GM21447 (cell line): ENCODE measurements around the gene MAGEB5.
"Not testable (repeated sequence)": the region's sequence is repeated elsewhere in the genome, so short reads cannot be mapped to it uniquely, and the experiment has no call there.

Source experiments
- ATAC-seq: cut with Tn5 transposase; IDR thresholded peaks from one replicate; pipeline ENCODE4 v1.9.1; 2021; ENCODE audit not compliant: unreplicated experiment

MAGEB5 gene

DNA sequence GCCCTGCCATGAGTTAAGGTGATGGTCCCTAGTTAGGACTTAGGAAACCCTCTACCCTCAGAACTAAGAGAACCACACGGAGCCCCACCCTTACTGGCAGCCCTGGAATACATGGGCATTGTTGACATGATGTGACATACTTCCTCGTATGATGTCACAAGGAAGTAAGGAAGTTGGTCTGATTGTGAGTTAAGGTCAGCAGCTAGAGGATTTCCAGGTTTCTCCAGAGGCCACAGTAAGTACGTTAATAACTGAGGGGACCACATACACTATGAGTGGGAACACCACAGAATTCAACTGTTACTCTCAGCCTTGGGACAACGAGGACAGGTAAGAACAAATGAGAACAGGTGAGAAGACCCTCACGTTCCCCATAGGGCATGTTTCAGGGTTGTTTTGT, at the start of gene MAGEB5:
Gene MAGEB5 (plus strand): TSS at position 301 of the 400 bp plus-strand sequence. CDS start 1,133 bp downstream, outside the sequence.
- no peak for ATAC-seq

DNA sequence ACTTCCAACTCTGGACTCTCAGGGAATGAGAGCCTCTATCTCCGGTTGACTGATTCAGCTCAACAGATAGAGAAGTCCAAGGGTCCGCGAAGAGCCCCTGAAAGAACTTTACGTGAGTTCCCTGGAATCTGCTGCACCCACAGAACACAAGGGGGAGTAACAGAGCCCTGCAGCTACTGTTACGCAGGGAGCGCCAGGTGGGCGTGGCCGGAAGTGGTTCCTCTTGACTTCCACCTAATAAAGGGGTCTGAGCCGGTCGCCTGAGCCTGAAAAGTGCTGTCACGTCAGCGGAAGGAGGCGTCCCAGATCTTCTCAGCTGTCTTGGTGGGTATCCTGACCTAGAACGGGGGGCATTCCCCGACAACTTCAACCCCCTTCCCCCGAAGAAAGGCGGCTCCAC, 23.8 kb upstream of the MAGEB5 start, which contains the start of gene MAGEB6:
Gene MAGEB6 (plus strand): TSS at position 237 of the 400 bp plus-strand sequence. CDS start 1,407 bp downstream, outside the sequence.
- ATAC-seq = no peak

DNA sequence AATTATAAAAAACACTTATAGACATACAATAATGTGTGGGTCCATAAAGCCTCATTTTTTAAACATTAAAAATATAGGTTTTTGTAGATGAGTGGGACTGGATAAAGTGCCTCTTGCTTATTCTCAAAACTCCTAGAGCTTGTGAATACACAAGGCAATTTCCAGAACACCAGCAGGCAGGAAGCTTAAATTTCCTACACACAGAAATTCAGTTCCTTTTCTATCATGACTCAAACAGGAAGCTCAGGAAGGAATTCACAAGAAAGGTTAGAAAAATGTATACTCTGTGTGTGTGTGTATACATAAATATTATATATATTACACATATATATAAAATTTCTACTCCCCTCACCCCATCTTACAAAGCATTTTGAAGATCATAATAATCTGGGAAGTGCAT, 12.4 kb upstream of the MAGEB5 start:
- no peak for ATAC-seq

DNA sequence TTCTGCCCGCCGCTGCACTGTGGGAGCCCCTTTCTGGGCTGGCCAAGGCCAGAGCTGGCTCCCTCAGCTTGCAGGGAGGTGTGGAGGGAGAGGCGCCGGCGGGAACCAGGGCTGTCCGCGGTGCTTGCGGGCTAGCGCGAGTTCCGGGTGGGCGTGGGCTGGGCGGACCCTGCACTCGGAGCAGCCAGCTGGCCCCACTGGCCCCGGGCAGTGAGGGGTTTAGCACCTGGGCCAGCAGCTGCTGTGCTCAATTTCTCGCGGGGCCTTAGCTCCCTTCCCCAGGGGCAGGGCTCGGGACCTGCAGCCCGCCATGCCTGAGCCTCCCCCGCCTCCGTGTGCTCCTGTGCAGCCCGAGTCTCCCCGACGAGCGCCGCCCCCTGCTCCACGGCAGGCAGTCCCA, 11.3 kb upstream of the MAGEB5 start:
- ATAC-seq = not testable (repeated sequence)

DNA sequence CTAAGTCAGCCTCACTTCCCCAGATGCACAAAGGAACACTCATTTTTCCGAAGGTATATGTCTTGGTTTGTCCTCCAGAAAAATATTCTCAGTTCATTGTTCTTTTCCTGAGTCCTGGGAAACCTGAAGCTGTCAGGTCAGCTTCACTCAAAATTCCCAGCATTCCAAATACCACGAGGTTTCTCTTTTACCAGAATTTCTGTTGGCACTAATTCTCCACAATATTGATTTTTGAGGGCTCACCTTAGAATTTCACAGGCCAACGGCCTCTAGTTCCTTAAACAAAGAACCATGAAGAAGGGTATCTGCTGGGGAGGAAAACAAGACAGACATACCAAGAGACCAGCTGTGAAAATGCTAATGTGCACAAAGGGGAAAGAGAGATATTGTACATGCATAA, 8.0 kb upstream of the MAGEB5 start:
- no peak for ATAC-seq

DNA sequence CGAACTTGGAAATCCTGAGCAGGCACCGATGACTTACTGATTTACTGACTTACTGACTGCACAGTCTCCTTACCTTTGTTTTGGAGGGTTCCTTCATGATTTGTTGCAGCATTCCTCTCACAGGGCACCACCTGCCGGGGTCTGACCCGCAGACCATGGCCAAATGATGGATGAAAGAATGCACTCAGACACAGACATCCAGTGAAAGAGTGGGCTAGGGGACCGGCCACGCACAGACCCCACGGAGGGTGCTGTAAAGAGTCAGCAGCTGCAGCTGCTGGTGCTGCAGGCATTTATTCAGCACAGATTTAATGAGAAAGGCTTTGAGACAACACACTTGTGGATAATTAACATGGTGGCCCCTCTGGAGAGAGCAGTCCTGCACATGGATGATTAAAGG, 3.4 kb downstream of the MAGEB5 start:
- ATAC-seq = no peak

DNA sequence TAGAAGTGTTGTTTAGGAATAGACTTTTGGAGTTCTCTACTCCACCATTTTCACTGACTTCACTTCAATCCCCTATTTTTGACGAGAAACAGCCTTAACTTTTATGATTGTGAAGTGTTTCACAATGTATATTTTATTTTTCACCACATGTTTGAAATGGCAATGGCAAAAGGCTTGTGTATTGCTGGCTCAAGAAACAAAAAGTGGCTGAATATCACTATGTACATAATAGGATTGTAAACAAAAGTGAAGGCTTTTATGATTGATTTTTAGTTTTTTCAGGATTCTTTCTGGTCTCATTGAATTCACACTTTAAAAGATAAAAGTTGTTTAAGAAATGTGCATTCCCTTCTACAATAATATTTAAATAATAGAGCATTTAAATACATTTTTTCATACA, 18.2 kb downstream of the MAGEB5 start:
- ATAC-seq = no peak

- ATAC-seq = no peak
These were observed 37.6 kb downstream of the MAGEB5 start for GRCh38 chrX:26253526-26253925.

- no peak for ATAC-seq
These were observed 38.5 kb downstream of the MAGEB5 start for GRCh38 chrX:26254436-26254835.

DNA sequence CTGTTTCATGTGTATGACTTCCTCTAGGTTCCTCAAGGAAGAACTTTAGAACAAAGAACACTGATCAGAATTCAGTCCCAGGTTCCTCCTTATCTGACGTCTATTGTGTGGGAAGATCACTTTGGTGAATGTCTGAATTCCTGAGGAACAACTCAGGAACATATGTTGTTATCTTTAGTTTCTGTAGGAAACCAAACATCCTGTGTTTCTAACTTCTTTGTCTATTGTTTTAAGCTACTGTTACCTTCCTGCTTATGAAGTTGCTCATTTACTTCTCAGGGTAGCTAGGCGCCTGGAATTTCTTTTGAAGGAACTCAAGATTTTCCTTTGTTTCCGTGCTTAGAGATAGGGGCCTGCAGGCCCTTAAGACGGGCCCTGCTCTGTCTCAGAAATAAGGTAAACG, 46.2 kb downstream of the MAGEB5 start:
- no peak for ATAC-seq
